Measurements from ENCODE around the gene POLR1E.
"Not testable (repeated sequence)": the region's sequence is repeated elsewhere in the genome, so short reads cannot be mapped to it uniquely, and the experiment has no call there.

Gene POLR1E

GRCh38 chr9:37504605-37505004 lies 18.9 kb downstream of the POLR1E start:
- DNase-seq (ENCODE audit: low spot score), result no peak

DNA sequence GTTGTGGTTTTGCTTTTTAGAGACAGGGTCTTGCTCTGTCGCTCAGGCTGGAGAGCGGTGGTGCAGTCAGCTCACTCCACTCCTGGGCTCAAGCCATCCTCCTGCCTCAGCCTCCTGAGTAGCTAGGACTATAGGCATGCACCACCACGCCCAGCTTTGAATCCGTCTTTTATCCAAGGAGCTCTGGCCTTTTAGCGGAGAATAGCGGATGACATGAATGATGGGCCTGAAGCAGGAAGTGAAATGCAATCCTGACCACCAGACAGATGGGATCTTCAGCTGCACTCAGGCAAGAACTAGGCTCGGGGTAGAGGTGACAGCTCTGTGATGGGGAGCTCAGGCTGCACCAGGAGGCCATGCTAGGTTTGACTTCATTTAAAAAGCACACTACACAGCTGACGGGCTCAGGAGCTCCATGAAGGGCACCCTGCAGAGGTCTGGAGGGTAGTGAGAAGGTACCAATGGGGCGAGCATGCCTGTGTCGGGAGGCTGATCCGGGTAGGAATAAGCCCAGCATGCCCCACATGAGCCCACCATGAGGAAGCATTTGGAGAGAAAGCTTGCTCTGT lies 21.9 kb downstream of the POLR1E start:
- DNase-seq (ENCODE audit: low spot score), result no peak

- DNase-seq (ENCODE audit: low spot score), result no peak
Measured at GRCh38 chr9:37508135-37508833, 22.5 kb downstream of the POLR1E start.

- no peak for DNase-seq (ENCODE audit: low spot score)
Measured at GRCh38 chr9:37508834-37509206, 23.1 kb downstream of the POLR1E start.

DNA sequence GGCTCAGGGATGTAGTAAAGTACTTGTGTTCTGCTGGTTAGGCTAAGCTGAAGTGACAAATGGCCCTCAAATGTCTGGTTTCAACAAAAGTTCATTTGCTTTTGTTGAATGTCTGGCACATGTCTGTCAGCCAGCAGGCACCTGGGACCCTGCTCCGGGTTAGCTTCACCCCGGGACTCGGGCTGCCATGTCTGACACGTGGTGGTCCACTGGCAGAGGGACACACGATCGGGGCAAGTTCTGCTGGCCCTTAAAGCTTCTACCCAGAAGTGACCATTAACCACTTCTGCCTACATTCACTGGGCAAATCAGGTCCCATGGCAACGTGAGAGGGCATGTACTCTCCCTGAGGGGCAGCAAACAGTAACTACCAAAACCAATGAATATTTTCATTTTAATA lies 23.8 kb downstream of the POLR1E start:
- DNase-seq (ENCODE audit: low spot score), result no peak

GRCh38 chr9:37510053-37510452 lies 24.3 kb downstream of the POLR1E start:
- not testable (repeated sequence) for DNase-seq (ENCODE audit: low spot score)

GRCh38 chr9:37511016-37512010 lies 25.6 kb downstream of the POLR1E start:
- DNase-seq (ENCODE audit: low spot score), result no peak

DNA sequence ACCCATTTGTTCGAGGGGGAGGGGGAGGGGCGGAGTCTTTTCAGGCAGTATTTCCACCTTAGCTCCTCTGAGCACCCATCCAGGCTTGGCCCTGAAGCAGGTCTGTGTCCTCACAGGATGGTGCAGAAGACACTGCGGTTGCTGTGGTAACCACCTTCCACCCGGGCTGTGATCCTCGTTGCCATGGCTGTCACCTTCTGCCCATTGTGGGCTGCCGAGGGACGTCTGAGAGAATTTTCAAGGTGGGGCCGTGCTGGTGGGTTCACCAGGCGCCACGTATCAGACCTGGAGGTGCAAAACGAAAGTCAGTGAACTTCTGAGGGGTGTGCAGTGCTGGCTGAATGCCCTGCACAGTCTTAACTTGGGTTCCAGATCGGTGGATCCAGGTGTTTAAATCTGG lies 26.7 kb downstream of the POLR1E start:
- no peak for DNase-seq (ENCODE audit: low spot score)

DNA sequence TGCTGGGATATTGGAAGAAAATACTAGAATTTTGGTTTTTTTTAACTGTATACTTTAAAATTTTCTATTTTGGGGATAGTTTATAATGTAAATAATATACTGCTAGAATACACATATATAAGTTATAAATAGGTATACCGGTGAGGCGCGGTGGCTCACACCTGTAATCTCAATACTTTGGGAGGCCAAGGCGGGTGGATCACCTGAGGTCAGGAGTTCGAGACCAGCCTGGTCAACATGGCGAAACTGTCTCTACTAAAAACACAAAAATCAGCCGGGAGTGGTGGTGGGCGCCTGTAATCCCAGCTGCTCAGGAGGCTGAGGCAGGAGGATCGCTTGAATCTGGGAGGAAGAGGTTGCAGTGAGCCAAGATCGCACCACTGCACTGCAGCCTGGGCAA lies 28.7 kb downstream of the POLR1E start:
- not testable (repeated sequence) for DNase-seq (ENCODE audit: low spot score)

- DNase-seq (ENCODE audit: low spot score), result no peak
Measured at GRCh38 chr9:37514999-37515398, 29.3 kb downstream of the POLR1E start.

GRCh38 chr9:37515620-37516258 lies 30.0 kb downstream of the POLR1E start:
- DNase-seq (ENCODE audit: low spot score), result no peak

- DNase-seq (ENCODE audit: low spot score), result no peak
Measured at GRCh38 chr9:37517923-37518322, 32.2 kb downstream of the POLR1E start.

- DNase-seq (ENCODE audit: low spot score), result no peak
Measured at GRCh38 chr9:37520641-37521040, 34.9 kb downstream of the POLR1E start.

- no peak for DNase-seq (ENCODE audit: low spot score)
Measured at GRCh38 chr9:37521111-37521510, 35.4 kb downstream of the POLR1E start.

GRCh38 chr9:37522971-37523370 lies 37.2 kb downstream of the POLR1E start:
- no peak for DNase-seq (ENCODE audit: low spot score)

DNA sequence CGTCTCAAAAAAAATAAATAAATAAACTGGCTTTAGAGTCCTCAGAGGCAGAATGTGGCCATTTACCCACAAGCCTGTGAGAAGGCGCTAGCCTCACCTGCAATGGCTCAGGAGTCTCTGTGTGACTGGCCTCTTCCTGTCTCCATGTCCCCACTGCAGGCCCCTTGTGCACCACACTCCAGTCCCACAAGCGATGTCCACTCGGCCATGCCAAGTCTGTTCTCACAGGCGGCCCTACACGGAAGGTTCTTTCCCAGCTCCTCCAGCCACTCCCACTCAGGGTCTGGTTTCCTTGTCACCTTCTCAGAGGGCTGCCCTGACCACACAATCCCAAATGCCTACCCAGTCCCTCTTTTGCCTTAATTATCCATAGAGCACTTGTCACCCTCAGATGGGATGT lies 38.2 kb downstream of the POLR1E start:
- DNase-seq (ENCODE audit: low spot score), result no peak

DNA sequence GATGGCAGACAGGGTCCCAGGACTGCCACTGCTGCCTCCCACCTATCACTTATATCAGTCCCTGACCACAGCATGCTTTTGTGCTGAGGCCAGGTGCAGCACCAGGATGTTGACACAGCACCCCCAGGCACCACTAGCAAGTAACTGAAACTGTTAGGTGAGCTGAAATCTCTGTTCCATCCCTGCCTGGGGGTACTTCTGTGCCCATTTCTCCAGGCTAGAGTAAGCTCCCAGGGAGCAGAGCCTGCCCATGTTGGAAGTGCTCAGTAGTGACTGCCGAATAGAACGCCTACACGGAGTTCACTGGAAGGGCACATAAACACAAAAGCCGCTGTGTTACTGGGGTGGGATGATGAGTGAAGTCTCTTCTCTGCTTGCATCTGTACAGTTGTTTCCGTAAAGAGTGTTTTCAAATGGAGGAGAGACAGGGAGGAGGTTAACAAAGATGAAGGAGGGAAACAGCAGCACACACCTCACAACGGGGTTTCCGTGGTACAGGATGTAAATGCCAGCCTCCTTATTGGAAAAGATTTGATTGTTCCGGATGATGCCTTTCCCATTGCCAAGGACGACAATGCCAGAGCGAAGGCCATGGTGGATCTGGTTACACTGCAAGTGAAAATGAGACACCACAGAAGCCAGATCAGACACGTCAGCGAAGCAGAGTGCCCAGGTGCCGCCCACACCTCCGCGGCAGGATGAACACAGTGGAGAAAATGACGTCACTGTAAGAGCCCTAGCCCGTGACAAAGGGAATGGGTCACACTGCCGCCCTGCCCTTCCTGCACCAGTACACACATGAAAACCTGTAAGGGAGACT lies 43.1 kb downstream of the POLR1E start:
- no peak for DNase-seq (ENCODE audit: low spot score)

GRCh38 chr9:37531699-37532098 lies 46.0 kb downstream of the POLR1E start:
- no peak for DNase-seq (ENCODE audit: low spot score)

GRCh38 chr9:37534412-37534811 lies 48.7 kb downstream of the POLR1E start:
- DNase-seq (ENCODE audit: low spot score), result no peak

DNA sequence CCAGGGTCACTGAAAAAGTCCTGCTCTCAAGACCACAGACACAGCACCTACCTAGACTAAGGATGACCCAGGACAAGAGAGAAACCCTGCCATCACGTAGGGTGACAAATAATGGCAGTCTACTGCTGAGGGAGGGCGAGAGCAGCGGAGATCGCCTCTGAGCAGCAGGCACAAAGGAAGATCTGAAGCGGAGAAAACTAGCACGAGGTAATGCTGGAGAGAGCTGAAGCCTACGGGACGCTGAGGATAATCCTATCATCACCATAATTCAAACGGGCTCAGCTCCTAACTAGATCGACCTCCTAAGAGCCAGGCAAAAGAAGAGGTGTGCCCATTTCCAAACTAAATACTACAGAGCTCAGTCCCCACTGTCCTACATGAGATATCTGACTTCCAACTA lies 49.2 kb downstream of the POLR1E start:
- no peak for DNase-seq (ENCODE audit: low spot score)

DNA sequence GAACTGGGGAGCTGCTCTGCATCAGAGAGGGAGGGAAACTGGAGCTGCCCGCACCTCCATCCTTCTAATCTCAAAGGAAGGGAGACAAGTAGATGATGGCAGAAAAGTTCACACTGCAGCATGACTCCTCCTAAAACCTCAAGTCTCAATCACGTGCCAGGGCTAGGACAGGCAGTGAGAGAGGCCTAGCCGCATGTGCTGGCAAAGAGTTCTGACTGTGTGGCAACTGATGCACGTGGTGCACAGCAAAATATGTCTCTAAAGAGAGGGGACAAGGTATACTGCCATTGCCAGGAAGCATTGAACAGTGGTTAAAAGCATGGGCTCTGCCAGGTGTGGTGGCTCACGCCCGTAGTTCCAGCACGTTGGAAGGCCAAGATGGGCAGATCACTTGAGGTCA lies 52.4 kb downstream of the POLR1E start:
- no peak for DNase-seq (ENCODE audit: low spot score)

DNA sequence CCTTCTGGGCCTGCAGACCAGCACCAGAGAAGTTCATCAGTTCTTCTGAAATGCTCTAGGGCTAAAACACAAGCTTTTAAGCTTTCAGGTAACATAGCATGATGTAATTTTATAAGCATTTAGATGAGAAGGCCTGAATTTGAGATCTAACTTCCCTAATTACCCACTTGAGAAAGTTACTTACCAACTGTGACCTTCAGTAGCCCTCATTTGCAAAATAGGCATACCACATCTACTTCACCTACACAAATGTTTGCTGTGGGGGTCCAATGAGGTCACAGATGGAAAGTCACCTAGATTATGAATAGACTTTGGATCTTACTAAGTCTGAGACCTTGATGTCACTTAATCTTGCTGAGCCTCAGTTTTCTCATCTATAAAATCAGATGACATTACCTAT lies 53.9 kb downstream of the POLR1E start:
- no peak for DNase-seq (ENCODE audit: low spot score)

All from AG08395 (cell line).